GM23338 (cell line): ENCODE measurements around the gene RNF141. TPM values are rescaled to one million over a fixed set of nuclear protein-coding genes. Genes with fewer than 3 reads are reported as not detected.
A peak's percentile ranks its signal among the peaks of the same experiment; 100 is the strongest.

Experiments used
- ATAC-seq: fragments of 200-7000 bp; cut with Tn5 transposase; 3 replicates; pipeline ENCODE4 v1.9.1; 2020
- DNase-seq: peaks from one replicate; pipeline ENCODE4 v3.0.0-alpha.2; 2015; ENCODE audit warnings: low spot score
- H2AFZ ChIP-seq: fragments of 200-600 bp; sonication (generic); 2 replicates; pipeline ENCODE4 v1.8.0; 2016; ENCODE audit warnings: antibody characterized with exemption, mild to moderate bottlenecking, moderate library complexity
- H3F3A ChIP-seq: fragments of 200-600 bp; sonication (generic); replicated peaks from 2 replicates; pipeline ENCODE4 v1.8.0; 2017; ENCODE audit warnings: antibody characterized with exemption, mixed run types, low read depth
- H3K27ac ChIP-seq: fragments of 200-600 bp; sonication (generic); 2 replicates; pipeline ENCODE4 v1.6.1; 2016; ENCODE audit warnings: low read depth
- H3K27me3 ChIP-seq: fragments of 200-600 bp; sonication (generic); 2 replicates; pipeline ENCODE4 v1.8.0; 2016; ENCODE audit warnings: mild to moderate bottlenecking, mixed run types, moderate library complexity; ENCODE audit not compliant: insufficient read depth
- H3K36me3 ChIP-seq: fragments of 200-600 bp; sonication (generic); 2 replicates; pipeline ENCODE4 v1.8.0; 2016; ENCODE audit warnings: mild to moderate bottlenecking; ENCODE audit not compliant: insufficient read depth
- H3K4me1 ChIP-seq: fragments of 200-600 bp; sonication (generic); 2 replicates; pipeline ENCODE4 v1.8.0; 2016; ENCODE audit warnings: mild to moderate bottlenecking, moderate library complexity; ENCODE audit not compliant: insufficient read depth
- H3K4me2 ChIP-seq: fragments of 200-600 bp; sonication (generic); 2 replicates; pipeline ENCODE4 v1.7.1; 2017; ENCODE audit warnings: mixed run types
- H3K4me3 ChIP-seq: fragments of 200-600 bp; sonication (generic); 2 replicates; pipeline ENCODE4 v1.6.1; 2016; ENCODE audit warnings: mixed run types
- H3K79me2 ChIP-seq: fragments of 200-600 bp; sonication (generic); replicated peaks from 2 replicates; pipeline ENCODE4 v1.8.0; 2017; ENCODE audit warnings: mild to moderate bottlenecking; ENCODE audit not compliant: insufficient read depth
- H3K9me2 ChIP-seq: fragments of 200-600 bp; sonication (generic); 2 replicates; pipeline ENCODE4 v1.8.0; 2017; ENCODE audit not compliant: insufficient read depth
- H4K20me1 ChIP-seq: fragments of 200-600 bp; sonication (generic); replicated peaks from 2 replicates; pipeline ENCODE4 v1.8.0; 2017; ENCODE audit warnings: mild to moderate bottlenecking; ENCODE audit not compliant: insufficient read depth
- H3K27ac Mint-ChIP-seq: 2 replicates; pipeline ENCODE4 v1.8.0; 2020; ENCODE audit warnings: inconsistent platforms, mild to moderate bottlenecking, moderate library complexity, mixed read lengths
- H3K27me3 Mint-ChIP-seq: 3 replicates; pipeline ENCODE4 v1.8.0; 2022; ENCODE audit warnings: low read depth, mild to moderate bottlenecking, moderate library complexity, mixed read lengths, inconsistent platforms; ENCODE audit not compliant: insufficient read depth, poor library complexity
- H3K36me3 Mint-ChIP-seq: 3 replicates; pipeline ENCODE4 v1.8.0; 2021; ENCODE audit warnings: low read depth, mild to moderate bottlenecking, inconsistent platforms, moderate library complexity, mixed read lengths
- H3K4me1 Mint-ChIP-seq: 3 replicates; pipeline ENCODE4 v1.8.0; 2020; ENCODE audit warnings: mild to moderate bottlenecking, inconsistent platforms, mixed read lengths
- H3K4me3 Mint-ChIP-seq: 3 replicates; pipeline ENCODE4 v1.8.0; 2021; ENCODE audit warnings: moderate library complexity, mild to moderate bottlenecking, inconsistent platforms, mixed read lengths
- H3K9me3 Mint-ChIP-seq: 3 replicates; pipeline ENCODE4 v1.8.0; 2020; ENCODE audit warnings: moderate library complexity, mild to moderate bottlenecking, inconsistent platforms, mixed read lengths
- JUNB ChIP-seq: IDR thresholded peaks from one replicate; pipeline ENCODE4 v1.6.1; 2016; ENCODE audit warnings: antibody characterized with exemption; ENCODE audit not compliant: unreplicated experiment
- polyA plus RNA-seq: library from polyadenylated mRNA; unstranded; fragments of >200 nt; fragmentation: Nextera tagmentation; extraction: Ambion mirVana; gene quantifications from 2 replicates; pipeline ENCODE4 v1.2.1, GENCODE V29; 2016
- total RNA-seq: library from RNA; depleted of rRNA; stranded (reverse); fragments of >200 nt; shearing (Covaris generic); gene quantifications from 2 replicates; pipeline ENCODE4 v1.2.3, GENCODE V29; 2014
- TF ChIP-seq, protein P1 (sequence below): IDR thresholded peaks from one replicate; pipeline ENCODE4 v1.6.1; 2018; ENCODE audit warnings: antibody characterized with exemption; ENCODE audit not compliant: unreplicated experiment
- TF ChIP-seq, protein P2 (sequence below): fragments of 250-450 bp; sonication (Bioruptor Pico); IDR thresholded peaks from 2 replicates; pipeline ENCODE4 v1.5.0; 2020; ENCODE audit warnings: mild to moderate bottlenecking, moderate library complexity

The RNF141 gene
- total and polyA plus RNA-seq, 2 experiments from 2014 or later = 11.4 to 26.9 TPM

GRCh38 chr11:10473371-10473770 is 67.6 kb downstream of the RNF141 start:
- TF ChIP-seq, protein P1, sequence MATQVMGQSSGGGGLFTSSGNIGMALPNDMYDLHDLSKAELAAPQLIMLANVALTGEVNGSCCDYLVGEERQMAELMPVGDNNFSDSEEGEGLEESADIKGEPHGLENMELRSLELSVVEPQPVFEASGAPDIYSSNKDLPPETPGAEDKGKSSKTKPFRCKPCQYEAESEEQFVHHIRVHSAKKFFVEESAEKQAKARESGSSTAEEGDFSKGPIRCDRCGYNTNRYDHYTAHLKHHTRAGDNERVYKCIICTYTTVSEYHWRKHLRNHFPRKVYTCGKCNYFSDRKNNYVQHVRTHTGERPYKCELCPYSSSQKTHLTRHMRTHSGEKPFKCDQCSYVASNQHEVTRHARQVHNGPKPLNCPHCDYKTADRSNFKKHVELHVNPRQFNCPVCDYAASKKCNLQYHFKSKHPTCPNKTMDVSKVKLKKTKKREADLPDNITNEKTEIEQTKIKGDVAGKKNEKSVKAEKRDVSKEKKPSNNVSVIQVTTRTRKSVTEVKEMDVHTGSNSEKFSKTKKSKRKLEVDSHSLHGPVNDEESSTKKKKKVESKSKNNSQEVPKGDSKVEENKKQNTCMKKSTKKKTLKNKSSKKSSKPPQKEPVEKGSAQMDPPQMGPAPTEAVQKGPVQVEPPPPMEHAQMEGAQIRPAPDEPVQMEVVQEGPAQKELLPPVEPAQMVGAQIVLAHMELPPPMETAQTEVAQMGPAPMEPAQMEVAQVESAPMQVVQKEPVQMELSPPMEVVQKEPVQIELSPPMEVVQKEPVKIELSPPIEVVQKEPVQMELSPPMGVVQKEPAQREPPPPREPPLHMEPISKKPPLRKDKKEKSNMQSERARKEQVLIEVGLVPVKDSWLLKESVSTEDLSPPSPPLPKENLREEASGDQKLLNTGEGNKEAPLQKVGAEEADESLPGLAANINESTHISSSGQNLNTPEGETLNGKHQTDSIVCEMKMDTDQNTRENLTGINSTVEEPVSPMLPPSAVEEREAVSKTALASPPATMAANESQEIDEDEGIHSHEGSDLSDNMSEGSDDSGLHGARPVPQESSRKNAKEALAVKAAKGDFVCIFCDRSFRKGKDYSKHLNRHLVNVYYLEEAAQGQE = no peak
- TF ChIP-seq JUNB = no peak
- TF ChIP-seq, protein P2, sequence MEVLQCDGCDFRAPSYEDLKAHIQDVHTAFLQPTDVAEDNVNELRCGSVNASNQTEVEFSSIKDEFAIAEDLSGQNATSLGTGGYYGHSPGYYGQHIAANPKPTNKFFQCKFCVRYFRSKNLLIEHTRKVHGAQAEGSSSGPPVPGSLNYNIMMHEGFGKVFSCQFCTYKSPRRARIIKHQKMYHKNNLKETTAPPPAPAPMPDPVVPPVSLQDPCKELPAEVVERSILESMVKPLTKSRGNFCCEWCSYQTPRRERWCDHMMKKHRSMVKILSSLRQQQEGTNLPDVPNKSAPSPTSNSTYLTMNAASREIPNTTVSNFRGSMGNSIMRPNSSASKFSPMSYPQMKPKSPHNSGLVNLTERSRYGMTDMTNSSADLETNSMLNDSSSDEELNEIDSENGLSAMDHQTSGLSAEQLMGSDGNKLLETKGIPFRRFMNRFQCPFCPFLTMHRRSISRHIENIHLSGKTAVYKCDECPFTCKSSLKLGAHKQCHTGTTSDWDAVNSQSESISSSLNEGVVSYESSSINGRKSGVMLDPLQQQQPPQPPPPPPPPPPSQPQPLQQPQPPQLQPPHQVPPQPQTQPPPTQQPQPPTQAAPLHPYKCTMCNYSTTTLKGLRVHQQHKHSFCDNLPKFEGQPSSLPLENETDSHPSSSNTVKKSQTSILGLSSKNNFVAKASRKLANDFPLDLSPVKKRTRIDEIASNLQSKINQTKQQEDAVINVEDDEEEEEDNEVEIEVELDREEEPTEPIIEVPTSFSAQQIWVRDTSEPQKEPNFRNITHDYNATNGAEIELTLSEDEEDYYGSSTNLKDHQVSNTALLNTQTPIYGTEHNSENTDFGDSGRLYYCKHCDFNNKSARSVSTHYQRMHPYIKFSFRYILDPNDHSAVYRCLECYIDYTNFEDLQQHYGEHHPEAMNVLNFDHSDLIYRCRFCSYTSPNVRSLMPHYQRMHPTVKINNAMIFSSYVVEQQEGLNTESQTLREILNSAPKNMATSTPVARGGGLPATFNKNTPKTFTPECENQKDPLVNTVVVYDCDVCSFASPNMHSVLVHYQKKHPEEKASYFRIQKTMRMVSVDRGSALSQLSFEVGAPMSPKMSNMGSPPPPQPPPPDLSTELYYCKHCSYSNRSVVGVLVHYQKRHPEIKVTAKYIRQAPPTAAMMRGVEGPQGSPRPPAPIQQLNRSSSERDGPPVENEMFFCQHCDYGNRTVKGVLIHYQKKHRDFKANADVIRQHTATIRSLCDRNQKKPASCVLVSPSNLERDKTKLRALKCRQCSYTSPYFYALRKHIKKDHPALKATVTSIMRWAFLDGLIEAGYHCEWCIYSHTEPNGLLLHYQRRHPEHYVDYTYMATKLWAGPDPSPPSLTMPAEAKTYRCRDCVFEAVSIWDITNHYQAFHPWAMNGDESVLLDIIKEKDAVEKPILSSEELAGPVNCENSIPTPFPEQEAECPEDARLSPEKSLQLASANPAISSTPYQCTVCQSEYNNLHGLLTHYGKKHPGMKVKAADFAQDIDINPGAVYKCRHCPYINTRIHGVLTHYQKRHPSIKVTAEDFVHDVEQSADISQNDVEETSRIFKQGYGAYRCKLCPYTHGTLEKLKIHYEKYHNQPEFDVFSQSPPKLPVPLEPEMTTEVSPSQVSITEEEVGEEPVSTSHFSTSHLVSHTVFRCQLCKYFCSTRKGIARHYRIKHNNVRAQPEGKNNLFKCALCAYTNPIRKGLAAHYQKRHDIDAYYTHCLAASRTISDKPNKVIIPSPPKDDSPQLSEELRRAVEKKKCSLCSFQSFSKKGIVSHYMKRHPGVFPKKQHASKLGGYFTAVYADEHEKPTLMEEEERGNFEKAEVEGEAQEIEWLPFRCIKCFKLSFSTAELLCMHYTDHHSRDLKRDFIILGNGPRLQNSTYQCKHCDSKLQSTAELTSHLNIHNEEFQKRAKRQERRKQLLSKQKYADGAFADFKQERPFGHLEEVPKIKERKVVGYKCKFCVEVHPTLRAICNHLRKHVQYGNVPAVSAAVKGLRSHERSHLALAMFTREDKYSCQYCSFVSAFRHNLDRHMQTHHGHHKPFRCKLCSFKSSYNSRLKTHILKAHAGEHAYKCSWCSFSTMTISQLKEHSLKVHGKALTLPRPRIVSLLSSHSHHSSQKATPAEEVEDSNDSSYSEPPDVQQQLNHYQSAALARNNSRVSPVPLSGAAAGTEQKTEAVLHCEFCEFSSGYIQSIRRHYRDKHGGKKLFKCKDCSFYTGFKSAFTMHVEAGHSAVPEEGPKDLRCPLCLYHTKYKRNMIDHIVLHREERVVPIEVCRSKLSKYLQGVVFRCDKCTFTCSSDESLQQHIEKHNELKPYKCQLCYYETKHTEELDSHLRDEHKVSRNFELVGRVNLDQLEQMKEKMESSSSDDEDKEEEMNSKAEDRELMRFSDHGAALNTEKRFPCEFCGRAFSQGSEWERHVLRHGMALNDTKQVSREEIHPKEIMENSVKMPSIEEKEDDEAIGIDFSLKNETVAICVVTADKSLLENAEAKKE (CRISPR knock-in tag) = no peak
- Histone ChIP-seq H3K4me3 (no peak overlapping the region), H2AFZ (no peak overlapping the region), H3K27ac (no peak overlapping the region), H3K36me3 (no peaks in the 10 kb centered on the region), H3K27me3 (no peaks in the 10 kb centered on the region), H3K4me1 (no peaks in the 10 kb centered on the region), H3K4me2 (no peak overlapping the region), H4K20me1 (no peaks in the 10 kb centered on the region), H3F3A (no peaks in the 10 kb centered on the region), H3K9me2 (0 out of 2 replicates have a peak, but pooled peaks cover 3% of the 10 kb centered on the region), H3K79me2 (no peaks in the 10 kb centered on the region)
- peaks cover 9% of the 10 kb centered on the region for H3K36me3 Mint-ChIP-seq
- DNase-seq (peak; percentile 38), ATAC-seq (peak; percentile 85)
- H3K9me3 Mint-ChIP-seq = peaks cover 9% of the 10 kb centered on the region; the same call in 2 of the 3 replicates
- peaks cover 14% of the 10 kb centered on the region; the same call in 2 of the 3 replicates for H3K4me1 Mint-ChIP-seq
- H3K4me3 Mint-ChIP-seq = no peak overlapping the region
- peaks cover 2% of the 10 kb centered on the region for H3K27me3 Mint-ChIP-seq
- no peak overlapping the region for H3K27ac Mint-ChIP-seq
